SK-N-SH treated with all-trans-retinoic acid at 6 μM for 48 hours (cell line): ENCODE measurements around the gene ARHGDIG.

Source experiments
- ARNTL ChIP-seq: fragments of 450-650 bp; formaldehyde crosslinking; IDR thresholded peaks from 2 replicates; pipeline ENCODE4 v1.5.0; 2020; ENCODE audit warnings: low read depth, mild to moderate bottlenecking, moderate library complexity, borderline replicate concordance
- ESRRG ChIP-seq: fragments of 250-450 bp; sonication (Bioruptor Pico); IDR thresholded peaks from 2 replicates; pipeline ENCODE4 v1.6.1; 2021; ENCODE audit warnings: mild to moderate bottlenecking
- ISL1 ChIP-seq: fragments of 250-450 bp; sonication (Bioruptor Pico); IDR thresholded peaks from 2 replicates; pipeline ENCODE4 v2.1.2; 2022; ENCODE audit warnings: mild to moderate bottlenecking, moderate library complexity
- PPARA ChIP-seq: fragments of 250-450 bp; sonication (Bioruptor Pico); IDR thresholded peaks from 2 replicates; pipeline ENCODE4 v1.5.0; 2020; ENCODE audit warnings: mild to moderate bottlenecking, borderline replicate concordance
- SNAI2 ChIP-seq: fragments of 250-450 bp; sonication (Bioruptor Pico); IDR thresholded peaks from 2 replicates; pipeline ENCODE4 v1.5.0; 2020; ENCODE audit warnings: mild to moderate bottlenecking, moderate library complexity
- TCF4 ChIP-seq: fragments of 250-450 bp; sonication (Bioruptor Pico); IDR thresholded peaks from 2 replicates; pipeline ENCODE4 v1.8.0; 2021; ENCODE audit warnings: mild to moderate bottlenecking, moderate library complexity, borderline replicate concordance
- ZC3H10 ChIP-seq: fragments of 250-450 bp; sonication (Bioruptor Pico); IDR thresholded peaks from 2 replicates; pipeline ENCODE4 v1.5.1; 2021; ENCODE audit warnings: mild to moderate bottlenecking, moderate library complexity
- ZFP30 ChIP-seq: fragments of 450-650 bp; formaldehyde crosslinking; IDR thresholded peaks from 2 replicates; pipeline ENCODE4 v1.5.0; 2022; ENCODE audit warnings: mild to moderate bottlenecking, moderate library complexity
- ZNF8 ChIP-seq: fragments of 450-650 bp; formaldehyde crosslinking; IDR thresholded peaks from 2 replicates; pipeline ENCODE4 v1.5.0; 2020; ENCODE audit warnings: mild to moderate bottlenecking, moderate library complexity
- TF ChIP-seq, protein P1 (sequence below): fragments of 250-450 bp; sonication (Bioruptor Pico); IDR thresholded peaks from 2 replicates; pipeline ENCODE4 v1.8.0; 2020; ENCODE audit warnings: mild to moderate bottlenecking, moderate library complexity, borderline replicate concordance
- TF ChIP-seq, protein P2 (sequence below): fragments of 250-450 bp; sonication (Bioruptor Pico); IDR thresholded peaks from 2 replicates; pipeline ENCODE4 v1.5.1; 2021; ENCODE audit warnings: mild to moderate bottlenecking, moderate library complexity

GRCh38 chr16:287981-288920 is 7.9 kb downstream of the ARHGDIG start:
- no peak for TF ChIP-seq ZFP30 (CRISPR knock-in tag)
- TF ChIP-seq ISL1 (CRISPR knock-in tag): no peak
- TF ChIP-seq, protein P1, sequence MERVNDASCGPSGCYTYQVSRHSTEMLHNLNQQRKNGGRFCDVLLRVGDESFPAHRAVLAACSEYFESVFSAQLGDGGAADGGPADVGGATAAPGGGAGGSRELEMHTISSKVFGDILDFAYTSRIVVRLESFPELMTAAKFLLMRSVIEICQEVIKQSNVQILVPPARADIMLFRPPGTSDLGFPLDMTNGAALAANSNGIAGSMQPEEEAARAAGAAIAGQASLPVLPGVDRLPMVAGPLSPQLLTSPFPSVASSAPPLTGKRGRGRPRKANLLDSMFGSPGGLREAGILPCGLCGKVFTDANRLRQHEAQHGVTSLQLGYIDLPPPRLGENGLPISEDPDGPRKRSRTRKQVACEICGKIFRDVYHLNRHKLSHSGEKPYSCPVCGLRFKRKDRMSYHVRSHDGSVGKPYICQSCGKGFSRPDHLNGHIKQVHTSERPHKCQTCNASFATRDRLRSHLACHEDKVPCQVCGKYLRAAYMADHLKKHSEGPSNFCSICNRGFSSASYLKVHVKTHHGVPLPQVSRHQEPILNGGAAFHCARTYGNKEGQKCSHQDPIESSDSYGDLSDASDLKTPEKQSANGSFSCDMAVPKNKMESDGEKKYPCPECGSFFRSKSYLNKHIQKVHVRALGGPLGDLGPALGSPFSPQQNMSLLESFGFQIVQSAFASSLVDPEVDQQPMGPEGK (CRISPR knock-in tag): no peak
- TF ChIP-seq PPARA (CRISPR knock-in tag): no peak
- TF ChIP-seq ARNTL (CRISPR knock-in tag): no peak
- TF ChIP-seq SNAI2 (CRISPR knock-in tag): no peak
- no peak for TF ChIP-seq TCF4 (CRISPR knock-in tag)
- no peak for TF ChIP-seq ZNF8
- TF ChIP-seq ESRRG (CRISPR knock-in tag): no peak
- TF ChIP-seq ZC3H10 (CRISPR knock-in tag): no peak
- TF ChIP-seq, protein P2, sequence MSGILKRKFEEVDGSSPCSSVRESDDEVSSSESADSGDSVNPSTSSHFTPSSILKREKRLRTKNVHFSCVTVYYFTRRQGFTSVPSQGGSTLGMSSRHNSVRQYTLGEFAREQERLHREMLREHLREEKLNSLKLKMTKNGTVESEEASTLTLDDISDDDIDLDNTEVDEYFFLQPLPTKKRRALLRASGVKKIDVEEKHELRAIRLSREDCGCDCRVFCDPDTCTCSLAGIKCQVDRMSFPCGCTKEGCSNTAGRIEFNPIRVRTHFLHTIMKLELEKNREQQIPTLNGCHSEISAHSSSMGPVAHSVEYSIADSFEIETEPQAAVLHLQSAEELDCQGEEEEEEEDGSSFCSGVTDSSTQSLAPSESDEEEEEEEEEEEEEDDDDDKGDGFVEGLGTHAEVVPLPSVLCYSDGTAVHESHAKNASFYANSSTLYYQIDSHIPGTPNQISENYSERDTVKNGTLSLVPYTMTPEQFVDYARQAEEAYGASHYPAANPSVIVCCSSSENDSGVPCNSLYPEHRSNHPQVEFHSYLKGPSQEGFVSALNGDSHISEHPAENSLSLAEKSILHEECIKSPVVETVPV (CRISPR knock-in tag): no peak
